Measurements from ENCODE around the gene CMC2. TPM values are rescaled to one million over a fixed set of nuclear protein-coding genes. Genes with fewer than 3 reads are reported as not detected.

The CMC2 gene
- total and polyA plus RNA-seq, 9 of the 15 experiments (the other 6 are each of a cell fraction or from before 2014, with no cell fraction given), result 122 to 501 (median 172) TPM

DNA sequence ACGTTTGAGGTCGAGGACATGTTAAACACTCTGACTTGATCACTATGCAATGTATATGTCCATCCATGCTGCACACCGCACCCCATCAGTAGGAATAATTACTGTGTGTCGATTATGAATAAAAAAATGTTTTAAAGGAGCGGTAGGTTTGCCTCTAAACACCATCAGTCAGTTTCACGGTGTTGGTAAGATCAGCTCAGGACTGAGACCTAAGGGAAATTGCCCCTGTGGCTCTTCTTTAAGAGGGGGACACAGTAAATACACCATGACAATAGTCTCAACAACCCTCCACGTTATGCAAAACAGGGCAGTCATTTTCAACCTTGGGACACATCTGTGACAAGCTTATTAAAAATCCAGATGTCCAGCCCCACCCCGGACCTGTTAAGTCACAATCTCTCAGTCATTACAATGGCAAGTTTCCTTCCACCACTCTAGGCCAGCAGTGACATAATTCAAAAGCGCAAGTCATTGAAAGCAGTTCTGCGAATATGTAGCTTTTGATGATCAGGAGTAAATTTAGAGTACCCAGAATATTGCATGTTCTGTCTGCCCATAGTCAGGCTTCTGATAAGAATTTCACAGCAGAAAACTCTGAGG is 30.2 kb upstream of the CMC2 start (continued):
- TF ChIP-seq CREM (IDR thresholded peaks at IDR 0.05; ENCODE audit: low read depth) (0 out of 2 replicates have a peak, but pooled peaks have one; percentile 17), ZNF232 (CRISPR knock-in tag; IDR thresholded peaks at IDR 0.05) (no peak)
- TF ChIP-seq, protein P1, sequence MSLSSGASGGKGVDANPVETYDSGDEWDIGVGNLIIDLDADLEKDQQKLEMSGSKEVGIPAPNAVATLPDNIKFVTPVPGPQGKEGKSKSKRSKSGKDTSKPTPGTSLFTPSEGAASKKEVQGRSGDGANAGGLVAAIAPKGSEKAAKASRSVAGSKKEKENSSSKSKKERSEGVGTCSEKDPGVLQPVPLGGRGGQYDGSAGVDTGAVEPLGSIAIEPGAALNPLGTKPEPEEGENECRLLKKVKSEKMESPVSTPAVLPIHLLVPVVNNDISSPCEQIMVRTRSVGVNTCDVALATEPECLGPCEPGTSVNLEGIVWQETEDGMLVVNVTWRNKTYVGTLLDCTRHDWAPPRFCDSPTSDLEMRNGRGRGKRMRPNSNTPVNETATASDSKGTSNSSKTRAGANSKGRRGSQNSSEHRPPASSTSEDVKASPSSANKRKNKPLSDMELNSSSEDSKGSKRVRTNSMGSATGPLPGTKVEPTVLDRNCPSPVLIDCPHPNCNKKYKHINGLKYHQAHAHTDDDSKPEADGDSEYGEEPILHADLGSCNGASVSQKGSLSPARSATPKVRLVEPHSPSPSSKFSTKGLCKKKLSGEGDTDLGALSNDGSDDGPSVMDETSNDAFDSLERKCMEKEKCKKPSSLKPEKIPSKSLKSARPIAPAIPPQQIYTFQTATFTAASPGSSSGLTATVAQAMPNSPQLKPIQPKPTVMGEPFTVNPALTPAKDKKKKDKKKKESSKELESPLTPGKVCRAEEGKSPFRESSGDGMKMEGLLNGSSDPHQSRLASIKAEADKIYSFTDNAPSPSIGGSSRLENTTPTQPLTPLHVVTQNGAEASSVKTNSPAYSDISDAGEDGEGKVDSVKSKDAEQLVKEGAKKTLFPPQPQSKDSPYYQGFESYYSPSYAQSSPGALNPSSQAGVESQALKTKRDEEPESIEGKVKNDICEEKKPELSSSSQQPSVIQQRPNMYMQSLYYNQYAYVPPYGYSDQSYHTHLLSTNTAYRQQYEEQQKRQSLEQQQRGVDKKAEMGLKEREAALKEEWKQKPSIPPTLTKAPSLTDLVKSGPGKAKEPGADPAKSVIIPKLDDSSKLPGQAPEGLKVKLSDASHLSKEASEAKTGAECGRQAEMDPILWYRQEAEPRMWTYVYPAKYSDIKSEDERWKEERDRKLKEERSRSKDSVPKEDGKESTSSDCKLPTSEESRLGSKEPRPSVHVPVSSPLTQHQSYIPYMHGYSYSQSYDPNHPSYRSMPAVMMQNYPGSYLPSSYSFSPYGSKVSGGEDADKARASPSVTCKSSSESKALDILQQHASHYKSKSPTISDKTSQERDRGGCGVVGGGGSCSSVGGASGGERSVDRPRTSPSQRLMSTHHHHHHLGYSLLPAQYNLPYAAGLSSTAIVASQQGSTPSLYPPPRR (CRISPR knock-in tag; IDR thresholded peaks at IDR 0.05; ENCODE audit: borderline replicate concordance), result no peak
- TF ChIP-seq, protein P2, sequence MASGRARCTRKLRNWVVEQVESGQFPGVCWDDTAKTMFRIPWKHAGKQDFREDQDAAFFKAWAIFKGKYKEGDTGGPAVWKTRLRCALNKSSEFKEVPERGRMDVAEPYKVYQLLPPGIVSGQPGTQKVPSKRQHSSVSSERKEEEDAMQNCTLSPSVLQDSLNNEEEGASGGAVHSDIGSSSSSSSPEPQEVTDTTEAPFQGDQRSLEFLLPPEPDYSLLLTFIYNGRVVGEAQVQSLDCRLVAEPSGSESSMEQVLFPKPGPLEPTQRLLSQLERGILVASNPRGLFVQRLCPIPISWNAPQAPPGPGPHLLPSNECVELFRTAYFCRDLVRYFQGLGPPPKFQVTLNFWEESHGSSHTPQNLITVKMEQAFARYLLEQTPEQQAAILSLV (tag; IDR thresholded peaks at IDR 0.05), result no peak
